Measurements from ENCODE around the gene RALGAPB.

Gene RALGAPB

GRCh38 chr20:38625896-38626295, 153.3 kb downstream of the RALGAPB start:
- no peak overlapping the region for H3K4me3 ChIP-seq (ENCODE audit: low read depth, low read length)
- TF ChIP-seq CTCF (IDR thresholded peaks at IDR 0.05; ENCODE audit: low read depth, low read length): no peak

DNA sequence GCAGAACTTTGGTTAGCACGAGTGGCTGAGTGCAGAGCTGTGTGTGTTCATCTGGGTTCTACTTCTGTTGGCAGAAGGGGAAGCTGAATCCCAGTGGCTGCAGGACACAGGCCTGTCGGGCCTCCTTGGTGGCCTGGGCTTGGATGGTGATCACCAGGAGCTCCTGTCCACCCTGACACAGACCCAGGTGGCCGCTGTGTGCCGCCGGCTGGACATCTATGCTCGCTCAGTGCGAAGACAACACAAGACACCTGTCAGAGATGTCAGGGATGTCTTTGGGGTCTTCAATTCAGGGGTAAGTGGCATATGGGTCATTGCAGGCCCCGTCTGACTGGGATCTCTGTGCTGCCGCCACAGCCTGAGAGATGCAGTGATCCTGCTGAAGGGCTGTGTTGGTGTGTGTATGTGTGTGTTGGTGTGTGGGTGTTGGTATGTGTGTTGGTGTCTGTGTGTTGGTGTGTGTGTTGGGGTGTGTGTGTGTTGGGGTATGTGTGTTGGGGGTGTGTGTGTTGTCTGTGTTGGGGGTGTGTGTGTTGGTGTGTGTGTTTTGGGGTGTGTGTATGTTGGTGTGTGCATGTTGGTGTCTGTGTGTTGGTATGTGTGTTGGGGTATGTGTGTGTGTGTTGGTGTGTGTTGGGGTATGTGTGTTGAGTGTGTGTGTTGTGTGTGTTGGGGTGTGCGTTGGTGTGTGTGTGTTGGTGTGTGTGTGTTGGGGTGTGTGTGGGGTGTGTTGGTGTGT, 154.4 kb downstream of the RALGAPB start:
- no peak for TF ChIP-seq CTCF (IDR thresholded peaks at IDR 0.05; ENCODE audit: low read depth, low read length)
- H3K4me3 ChIP-seq (ENCODE audit: low read depth, low read length): no peak overlapping the region
